K562 (cell line): ENCODE data around the gene USP20. TPM values are rescaled to one million over a fixed set of nuclear protein-coding genes. Genes with fewer than 3 reads are reported as not detected.
A peak's percentile ranks its signal among the peaks of the same experiment; 100 is the strongest.

ENCODE experiments used
- CBX3 ChIP-seq, 2 experiments: IDR thresholded peaks; 1 replicate in 1 of 2; 2 replicates in 1 of 2; pipeline ENCODE4 v1.6.1; 2012; ENCODE audit warnings: inconsistent platforms in 2 of 2, low read length in 2 of 2, borderline replicate concordance in 1 of 2, control low read depth in 1 of 2
- CHCHD3 ChIP-seq: fragments of 250-450 bp; sonication (Bioruptor Pico); IDR thresholded peaks from 2 replicates; pipeline ENCODE4 v2.1.2; 2022; ENCODE audit warnings: mild to moderate bottlenecking
- DEAF1 ChIP-seq: fragments of 450-650 bp; formaldehyde crosslinking; IDR thresholded peaks from 2 replicates; pipeline ENCODE4 v1.4.0; 2020; ENCODE audit warnings: mild to moderate bottlenecking, moderate library complexity
- DNMT1 ChIP-seq: fragments of 450-650 bp; IDR thresholded peaks from 2 replicates; pipeline ENCODE4 v1.6.1; 2016; ENCODE audit warnings: antibody characterized with exemption, mild to moderate bottlenecking
- MTA2 ChIP-seq: fragments of 450-650 bp; IDR thresholded peaks from 2 replicates; pipeline ENCODE4 v1.6.1; 2016; ENCODE audit warnings: low read depth
- NR4A1 ChIP-seq, 2 experiments: fragments of 250-450 bp in 1 of 2; fragments of 450-650 bp in 1 of 2; sonication (Bioruptor Pico) in 1 of 2; IDR thresholded peaks; 2 replicates each; pipeline versions ENCODE4 v1.4.0 to v1.6.1; 2016 to 2020; ENCODE audit warnings: mild to moderate bottlenecking in 2 of 2, missing compliant biosample characterization in 1 of 2, missing genetic modification characterization in 1 of 2, moderate library complexity in 1 of 2
- PCBP1 ChIP-seq: fragments of 200-400 bp; formaldehyde crosslinking; IDR thresholded peaks from 2 replicates; pipeline ENCODE4 v1.6.1; 2018; ENCODE audit warnings: mild to moderate bottlenecking, low read depth, low read length; ENCODE audit not compliant: poor library complexity, severe bottlenecking
- PML ChIP-seq: IDR thresholded peaks from 2 replicates; pipeline ENCODE4 v1.6.1; 2012; ENCODE audit warnings: low read length, inconsistent platforms
- PTBP1 ChIP-seq: fragments of 200-400 bp; formaldehyde crosslinking; IDR thresholded peaks from 2 replicates; pipeline ENCODE4 v1.6.1; 2017; ENCODE audit warnings: low read depth, low read length
- PYGO2 ChIP-seq: fragments of 450-650 bp; IDR thresholded peaks from 2 replicates; pipeline ENCODE4 v1.6.1; 2016; ENCODE audit warnings: mild to moderate bottlenecking, missing genetic modification characterization, moderate library complexity, missing compliant biosample characterization
- RBM22 ChIP-seq: fragments of 200-400 bp; formaldehyde crosslinking; IDR thresholded peaks from 2 replicates; pipeline ENCODE4 v1.6.1; 2018; ENCODE audit warnings: low read length, low read depth; ENCODE audit not compliant: poor library complexity, severe bottlenecking
- TCF3 ChIP-seq: sonication (generic); formaldehyde crosslinking; IDR thresholded peaks from 2 replicates; pipeline ENCODE4 v1.4.0; 2020; ENCODE audit warnings: mild to moderate bottlenecking, missing genetic modification reagents
- THRB ChIP-seq: fragments of 450-650 bp; formaldehyde crosslinking; conservative IDR thresholded peaks from 2 replicates; pipeline ENCODE4 v1.4.0; 2022; ENCODE audit warnings: mild to moderate bottlenecking, missing genetic modification characterization
- ZBTB33 ChIP-seq: sonication (generic); formaldehyde crosslinking; IDR thresholded peaks from 2 replicates; pipeline ENCODE4 v1.8.1; 2023; ENCODE audit warnings: mild to moderate bottlenecking, missing genetic modification reagents
- ZBTB9 ChIP-seq: fragments of 450-650 bp; formaldehyde crosslinking; IDR thresholded peaks from 2 replicates; pipeline ENCODE4 v1.4.0; 2020; ENCODE audit warnings: mild to moderate bottlenecking, moderate library complexity
- ZNF165 ChIP-seq: fragments of 250-450 bp; sonication (Bioruptor Pico); IDR thresholded peaks from 2 replicates; pipeline ENCODE4 v1.4.0; 2020; ENCODE audit warnings: borderline replicate concordance
- ZNF395 ChIP-seq: fragments of 200-800 bp; sonication (Bioruptor generic); IDR thresholded peaks from 2 replicates; pipeline ENCODE4 v1.6.1; 2017; ENCODE audit warnings: missing genetic modification characterization, missing compliant biosample characterization
- ZNF436 ChIP-seq: fragments of 250-450, 450-650 bp; sonication (Bioruptor Pico); formaldehyde crosslinking; IDR thresholded peaks from 2 replicates; pipeline ENCODE4 v1.7.0; 2020; ENCODE audit warnings: mild to moderate bottlenecking
- ZNF444 ChIP-seq: fragments of 250-450 bp; sonication (Bioruptor Pico); IDR thresholded peaks from 2 replicates; pipeline ENCODE4 v1.4.0; 2020; ENCODE audit warnings: mild to moderate bottlenecking, moderate library complexity
- ZNF707 ChIP-seq: fragments of 250-450 bp; sonication (Bioruptor Pico); conservative IDR thresholded peaks from 2 replicates; pipeline ENCODE4 v1.8.0; 2022; ENCODE audit warnings: inconsistent platforms, mild to moderate bottlenecking, moderate library complexity
- polyA plus RNA-seq, 8 experiments: library from polyadenylated mRNA; depleted of rRNA in 4 of 8; stranded (reverse) in 5 of 8; unstranded in 3 of 8; fragments of >200 nt; fragmentation: Nextera tagmentation in 2 of 8; fragmentation: Illumina TruSeq in 1 of 8; extraction: Ambion mirVana in 2 of 8; extraction: Trizol in 1 of 8; gene quantifications; 2 replicates each; pipeline versions ENCODE4 v1.2.1 to v1.2.3, GENCODE V29; 2011 to 2014; ENCODE audit warnings: inconsistent platforms in 1 of 8, missing spikeins in 1 of 8
- total RNA-seq, 7 experiments: library from RNA; depleted of rRNA in 6 of 7; stranded (reverse); fragments of >200 nt in 6 of 7; fragmentation: Illumina TruSeq in 2 of 7; extraction: Trizol in 2 of 7; gene quantifications; 2 replicates each; pipeline versions ENCODE4 v1.2.1 to v1.2.3, GENCODE V29; 2011 to 2021; ENCODE audit warnings: low replicate concordance in 1 of 7

The USP20 gene
- total and polyA plus RNA-seq, 9 of the 15 experiments (the other 6 are each of a cell fraction or from before 2014, with no cell fraction given): 1.9 to 136 (median 49.1) TPM

- peak; percentile 97 for TF ChIP-seq ZBTB9 (CRISPR knock-in tag)
- peak; percentile 13; the same call in 1 of the 2 replicates for TF ChIP-seq CHCHD3
- peak; percentile 91 for TF ChIP-seq PCBP1
- TF ChIP-seq CBX3 (IDR thresholded peaks at IDR 0.05; ENCODE audit: borderline replicate concordance in 1 of 2, low read length in 2 of 2): peak in 1 of 2 experiments; percentile 97; a peak in 2 of 3 replicates
- peak; percentile 61 for TF ChIP-seq DEAF1 (CRISPR knock-in tag)
- no peak for TF ChIP-seq ZNF436 (CRISPR knock-in tag)
- TF ChIP-seq ZBTB33 (CRISPR knock-in tag): peak; percentile 95
- TF ChIP-seq NR4A1 (CRISPR knock-in tag; IDR thresholded peaks at IDR 0.05): peak; percentile 95
- peak; percentile 98 for TF ChIP-seq NR4A1 (tag; IDR thresholded peaks at IDR 0.05)
- no peak for TF ChIP-seq MTA2
- no peak for TF ChIP-seq DNMT1
- peak; percentile 70; the same call in 1 of the 2 replicates for TF ChIP-seq ZNF444 (CRISPR knock-in tag)
- TF ChIP-seq RBM22: peak; percentile 36
- peak; percentile 74; the same call in 1 of the 2 replicates for TF ChIP-seq ZNF165 (CRISPR knock-in tag)
- peak; percentile 99 for TF ChIP-seq ZNF395 (CRISPR knock-in tag)
- TF ChIP-seq PTBP1: peak; percentile 97
- TF ChIP-seq ZNF707 (CRISPR knock-in tag): peak; percentile 71
- peak; percentile 90 for TF ChIP-seq PYGO2
- TF ChIP-seq PML: peak; percentile 99
- peak; percentile 96 for TF ChIP-seq THRB (CRISPR knock-in tag)
- peak; percentile 100 for TF ChIP-seq TCF3 (CRISPR knock-in tag)
These were observed 27.9 kb downstream of the USP20 start (continued) for GRCh38 chr9:129863059-129863690.
